Esophagus muscularis mucosa (tissue), 4 donors: ENCODE results near the gene CDH4. TPM values are rescaled to one million over a fixed set of nuclear protein-coding genes. Genes with fewer than 3 reads are reported as not detected.

Source experiments
- DNase-seq: peaks from one replicate; pipeline ENCODE4 v3.0.0-alpha.2; 2017; ENCODE audit errors: extremely low spot score
- H3K27ac ChIP-seq, 4 donors: fragments of 200-600 bp; sonication (generic); replicated peaks in 1 of 4; 1 replicate in 3 of 4; 2 replicates in 1 of 4; pipeline ENCODE4 v1.5.1; 2016 to 2019; ENCODE audit warnings: mild to moderate bottlenecking in 1 of 4
- H3K27me3 ChIP-seq, 4 donors: fragments of 200-600 bp; sonication (generic); one replicate each; pipeline versions ENCODE4 v1.5.1 to v1.6.0; 2016 to 2019
- H3K36me3 ChIP-seq, 4 donors: fragments of 200-600 bp; sonication (generic); one replicate each; pipeline ENCODE4 v1.5.1; 2016 to 2019
- H3K4me1 ChIP-seq, 4 donors: fragments of 200-600 bp; sonication (generic); one replicate each; pipeline ENCODE4 v1.5.1; 2016 to 2019
- H3K4me3 ChIP-seq, 4 donors: fragments of 200-600 bp; sonication (generic); 1 replicate in 2 of 4; 2 replicates in 2 of 4; pipeline ENCODE4 v1.5.1; 2016 to 2019; ENCODE audit warnings: mild to moderate bottlenecking in 4 of 4, moderate library complexity in 1 of 4
- H3K9me3 ChIP-seq, 4 donors: fragments of 200-600 bp; sonication (generic); 1 replicate in 3 of 4; 2 replicates in 1 of 4; pipeline ENCODE4 v1.5.1; 2016 to 2019
- CTCF ChIP-seq, 3 experiments: fragments of 200-600 bp in 2 of 3; fragments of 450-650 bp in 1 of 3; sonication (generic) in 2 of 3; IDR thresholded peaks; one replicate each; pipeline ENCODE4 v1.5.1; 2017 to 2019; ENCODE audit warnings: antibody characterized with exemption in 3 of 3, mild to moderate bottlenecking in 2 of 3, moderate library complexity in 1 of 3
- EP300 ChIP-seq: sonication (generic); formaldehyde crosslinking; IDR thresholded peaks from one replicate; pipeline ENCODE4 v1.6.1; 2017; ENCODE audit warnings: antibody characterized with exemption
- POLR2A ChIP-seq: fragments of 450-650 bp; IDR thresholded peaks from one replicate; pipeline ENCODE4 v1.6.1; 2017; ENCODE audit warnings: antibody characterized with exemption, moderate library complexity, mild to moderate bottlenecking, low read depth
- POLR2AphosphoS5 ChIP-seq, 2 donors: sonication (generic); formaldehyde crosslinking; IDR thresholded peaks; one replicate each; pipeline ENCODE4 v1.6.1; 2017; ENCODE audit warnings: antibody characterized with exemption in 2 of 2
- WGBS: methylation state at CpG from one replicate; pipeline ENCODE4 v1.1.5; 2018; 5-methylcytosine and 5-hydroxymethylcytosine counted together
- intact Hi-C: fragments of 100-400 bp; cut with DNase I; formaldehyde crosslinking; loops from one replicate; pipeline ENCODE4 v1.15.1; 2023
- total RNA-seq, 4 donors: library from RNA; depleted of rRNA; stranded (reverse); fragments of >200 nt; gene quantifications; one replicate each; pipeline versions ENCODE4 v1.1.0 to v1.2.1, GENCODE V29; 2016

CDH4 gene
- total RNA-seq, 4 donors from 2014 or later = 0.42 to 1.3 (median 0.48) TPM

- H3K27ac ChIP-seq = no peak overlapping the region
- no peaks in the 10 kb centered on the region for H3K36me3 ChIP-seq
- TF ChIP-seq EP300 (no peak), CTCF (IDR thresholded peaks at IDR 0.05) (no peak), POLR2AphosphoS5 (IDR thresholded peaks at IDR 0.05) (no peak), POLR2A (no peak)
- no peak overlapping the region for H3K4me3 ChIP-seq
- H3K27me3 ChIP-seq = peaks cover 0 to 33% (median 0%) of the 10 kb centered on the region in 4 donors
- H3K9me3 ChIP-seq = no peaks in the 10 kb centered on the region
- no peaks in the 10 kb centered on the region for H3K4me1 ChIP-seq
- intact Hi-C loops = no loop called here
- no peak for DNase-seq
- WGBS = 79% methylated on average over 3 of the region's 3 CpGs
These were observed 29.4 kb upstream of the CDH4 start for GRCh38 chr20:61222699-61223098.

GRCh38 chr20:61223121-61223520 is 28.9 kb upstream of the CDH4 start:
- TF ChIP-seq POLR2AphosphoS5 (IDR thresholded peaks at IDR 0.05) = no peak
- TF ChIP-seq CTCF (IDR thresholded peaks at IDR 0.05) = no peak
- no peak for TF ChIP-seq POLR2A
- TF ChIP-seq EP300 = no peak
- DNase-seq = no peak
- H3K4me1 ChIP-seq = no peaks in the 10 kb centered on the region
- H3K27ac ChIP-seq = no peak overlapping the region
- no peaks in the 10 kb centered on the region for H3K9me3 ChIP-seq
- intact Hi-C loops = no loop called here
- peaks cover 0 to 30% (median 0%) of the 10 kb centered on the region in 4 donors for H3K27me3 ChIP-seq
- H3K4me3 ChIP-seq = no peak overlapping the region
- WGBS = 89% methylated on average over 10 of the region's 10 CpGs
- H3K36me3 ChIP-seq = no peaks in the 10 kb centered on the region

GRCh38 chr20:61230166-61230565 is 21.9 kb upstream of the CDH4 start:
- Histone ChIP-seq H3K27me3 (peaks cover 0 to 20% (median 0%) of the 10 kb centered on the region in 4 donors), H3K9me3 (peaks cover 0 to 4% (median 2%) of the 10 kb centered on the region in 4 donors), H3K4me3 (no peak overlapping the region), H3K36me3 (no peaks in the 10 kb centered on the region), H3K27ac (no peak overlapping the region), H3K4me1 (peaks cover 0 to 5% (median 0%) of the 10 kb centered on the region in 4 donors)
- no peak for DNase-seq
- 86% methylated on average over 9 of the region's 9 CpGs for WGBS
- TF ChIP-seq POLR2AphosphoS5 (IDR thresholded peaks at IDR 0.05) = no peak
- no peak for TF ChIP-seq POLR2A
- no peak for TF ChIP-seq EP300
- TF ChIP-seq CTCF (IDR thresholded peaks at IDR 0.05) = no peak
- intact Hi-C loops = no loop called here

GRCh38 chr20:61233590-61233989 is 18.5 kb upstream of the CDH4 start:
- no peaks in the 10 kb centered on the region for H3K36me3 ChIP-seq
- H3K27ac ChIP-seq = no peak overlapping the region
- H3K27me3 ChIP-seq = peaks cover 0 to 17% (median 0%) of the 10 kb centered on the region in 4 donors
- H3K4me3 ChIP-seq = no peak overlapping the region
- peaks cover 0 to 4% (median 2%) of the 10 kb centered on the region in 4 donors for H3K9me3 ChIP-seq
- H3K4me1 ChIP-seq = peaks cover 0 to 5% (median 0%) of the 10 kb centered on the region in 4 donors
- TF ChIP-seq EP300 = no peak
- no peak for TF ChIP-seq CTCF (IDR thresholded peaks at IDR 0.05)
- TF ChIP-seq POLR2AphosphoS5 (IDR thresholded peaks at IDR 0.05) = no peak
- no peak for TF ChIP-seq POLR2A
- intact Hi-C loops = no loop called here
- WGBS = 91% methylated on average over 7 of the region's 7 CpGs
- DNase-seq = no peak
